ENCODE data around the gene CHKB. TPM values are rescaled to one million over a fixed set of nuclear protein-coding genes. Genes with fewer than 3 reads are reported as not detected.

CHKB gene, protein sequence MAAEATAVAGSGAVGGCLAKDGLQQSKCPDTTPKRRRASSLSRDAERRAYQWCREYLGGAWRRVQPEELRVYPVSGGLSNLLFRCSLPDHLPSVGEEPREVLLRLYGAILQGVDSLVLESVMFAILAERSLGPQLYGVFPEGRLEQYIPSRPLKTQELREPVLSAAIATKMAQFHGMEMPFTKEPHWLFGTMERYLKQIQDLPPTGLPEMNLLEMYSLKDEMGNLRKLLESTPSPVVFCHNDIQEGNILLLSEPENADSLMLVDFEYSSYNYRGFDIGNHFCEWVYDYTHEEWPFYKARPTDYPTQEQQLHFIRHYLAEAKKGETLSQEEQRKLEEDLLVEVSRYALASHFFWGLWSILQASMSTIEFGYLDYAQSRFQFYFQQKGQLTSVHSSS
- 47.4 to 64.5 TPM (median 47.9 TPM) in 3 replicates for total RNA-seq
- long read RNA-seq, transcript CHKB-201 (11 exons, 1,638 nt): major isoform, 19 of 34 reads
- long read RNA-seq, transcript CHKB-212 (9 exons, 2,069 nt): minor isoform, 5 of 34 reads
- long read RNA-seq, partial matches to known transcripts: 6 of 34 reads
- long read RNA-seq, other reads (novel, unspliced or antisense): 0 of 34 reads

DNA sequence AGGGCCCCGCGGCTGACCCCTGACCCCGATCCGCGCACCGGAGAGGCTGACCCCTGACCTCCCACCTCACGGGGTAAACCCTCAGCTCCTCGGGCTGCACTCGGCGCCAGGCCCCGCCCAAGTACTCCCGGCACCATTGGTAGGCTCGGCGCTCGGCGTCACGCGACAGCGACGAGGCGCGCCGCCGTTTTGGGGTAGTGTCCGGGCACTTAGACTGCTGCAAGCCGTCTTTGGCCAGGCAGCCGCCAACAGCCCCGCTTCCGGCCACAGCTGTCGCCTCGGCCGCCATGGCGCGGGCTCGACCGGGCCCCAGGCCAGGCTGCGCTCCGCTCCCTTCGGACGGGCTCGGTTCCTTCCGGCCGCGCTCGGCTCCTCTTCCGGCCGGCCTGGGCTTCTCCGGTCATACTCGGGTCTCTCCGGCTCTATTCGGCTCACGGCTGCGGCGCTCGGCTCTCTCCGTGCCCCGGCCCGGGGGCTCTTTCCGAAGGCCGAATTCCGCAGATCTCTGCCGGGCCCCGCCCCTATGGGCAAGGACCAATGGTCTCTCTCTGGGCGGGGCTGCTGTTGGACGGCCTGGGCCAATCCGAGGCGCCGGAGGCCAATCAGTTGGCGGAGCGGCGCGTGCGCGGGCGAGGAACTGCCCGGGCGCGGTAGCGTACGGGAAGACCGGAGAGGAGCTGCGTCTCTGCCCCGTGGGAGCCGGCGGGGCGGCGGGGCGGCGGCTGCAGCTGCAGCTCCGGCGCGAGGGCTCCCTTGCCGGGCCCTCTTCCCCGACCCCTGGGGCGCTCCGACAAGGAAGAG is at the start of gene CHKB:
Gene CHKB (minus strand): TSS at position 357 of the 801 bp plus-strand sequence. CDS start 68 bp downstream, at position 289.
- peak; percentile 100 for DNase-seq (ENCODE audit: low spot score)
- H3K27ac Mint-ChIP-seq (ENCODE audit: unreplicated experiment): peak within 1 kb of the TSS; percentile 81
- no peaks in the 10 kb centered on the region for H3K27me3 Mint-ChIP-seq (ENCODE audit: low read depth)
- TF ChIP-seq, protein P1, sequence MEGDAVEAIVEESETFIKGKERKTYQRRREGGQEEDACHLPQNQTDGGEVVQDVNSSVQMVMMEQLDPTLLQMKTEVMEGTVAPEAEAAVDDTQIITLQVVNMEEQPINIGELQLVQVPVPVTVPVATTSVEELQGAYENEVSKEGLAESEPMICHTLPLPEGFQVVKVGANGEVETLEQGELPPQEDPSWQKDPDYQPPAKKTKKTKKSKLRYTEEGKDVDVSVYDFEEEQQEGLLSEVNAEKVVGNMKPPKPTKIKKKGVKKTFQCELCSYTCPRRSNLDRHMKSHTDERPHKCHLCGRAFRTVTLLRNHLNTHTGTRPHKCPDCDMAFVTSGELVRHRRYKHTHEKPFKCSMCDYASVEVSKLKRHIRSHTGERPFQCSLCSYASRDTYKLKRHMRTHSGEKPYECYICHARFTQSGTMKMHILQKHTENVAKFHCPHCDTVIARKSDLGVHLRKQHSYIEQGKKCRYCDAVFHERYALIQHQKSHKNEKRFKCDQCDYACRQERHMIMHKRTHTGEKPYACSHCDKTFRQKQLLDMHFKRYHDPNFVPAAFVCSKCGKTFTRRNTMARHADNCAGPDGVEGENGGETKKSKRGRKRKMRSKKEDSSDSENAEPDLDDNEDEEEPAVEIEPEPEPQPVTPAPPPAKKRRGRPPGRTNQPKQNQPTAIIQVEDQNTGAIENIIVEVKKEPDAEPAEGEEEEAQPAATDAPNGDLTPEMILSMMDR (IDR thresholded peaks at IDR 0.05): no peak
- peaks cover 9% of the 10 kb centered on the region for H3K36me3 Mint-ChIP-seq (ENCODE audit: low read depth)
- no peaks in the 10 kb centered on the region for H3K9me3 Mint-ChIP-seq (ENCODE audit: low read depth)
- H3K4me1 Mint-ChIP-seq (ENCODE audit: low read depth): peaks cover 19% of the 10 kb centered on the region
- H3K4me3 Mint-ChIP-seq (ENCODE audit: unreplicated experiment): peak within 1 kb of the TSS; percentile 88

DNA sequence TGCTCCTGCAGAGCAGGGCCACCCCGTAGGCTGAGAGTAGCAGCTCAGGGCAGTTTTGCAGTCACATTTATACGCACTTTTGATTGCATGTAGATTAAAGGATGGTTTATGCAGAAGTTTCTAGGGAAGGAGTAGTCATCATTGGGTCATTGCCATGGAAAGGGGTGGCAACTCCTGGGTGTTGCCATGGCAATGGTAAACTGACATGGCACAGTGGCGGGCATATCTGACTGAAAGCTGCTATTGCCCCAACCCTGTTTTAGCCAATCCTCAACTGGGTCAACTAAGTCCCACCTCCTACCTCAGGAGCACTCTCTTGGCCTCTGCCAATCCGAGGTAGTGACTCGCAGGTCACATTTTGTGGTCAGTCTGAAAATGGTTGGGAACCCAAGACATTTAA is 47.7 kb upstream of the CHKB start:
- no peaks in the 10 kb centered on the region for H3K9me3 Mint-ChIP-seq (ENCODE audit: low read depth)
- no peak overlapping the region for H3K4me3 Mint-ChIP-seq (ENCODE audit: unreplicated experiment)
- peaks cover 13% of the 10 kb centered on the region for H3K4me1 Mint-ChIP-seq (ENCODE audit: low read depth)
- H3K36me3 Mint-ChIP-seq (ENCODE audit: low read depth): no peaks in the 10 kb centered on the region
- TF ChIP-seq, protein P1 (IDR thresholded peaks at IDR 0.05): no peak
- H3K27me3 Mint-ChIP-seq (ENCODE audit: low read depth): no peaks in the 10 kb centered on the region
- H3K27ac Mint-ChIP-seq (ENCODE audit: unreplicated experiment): no peak overlapping the region
- no peak for DNase-seq (ENCODE audit: low spot score)

DNA sequence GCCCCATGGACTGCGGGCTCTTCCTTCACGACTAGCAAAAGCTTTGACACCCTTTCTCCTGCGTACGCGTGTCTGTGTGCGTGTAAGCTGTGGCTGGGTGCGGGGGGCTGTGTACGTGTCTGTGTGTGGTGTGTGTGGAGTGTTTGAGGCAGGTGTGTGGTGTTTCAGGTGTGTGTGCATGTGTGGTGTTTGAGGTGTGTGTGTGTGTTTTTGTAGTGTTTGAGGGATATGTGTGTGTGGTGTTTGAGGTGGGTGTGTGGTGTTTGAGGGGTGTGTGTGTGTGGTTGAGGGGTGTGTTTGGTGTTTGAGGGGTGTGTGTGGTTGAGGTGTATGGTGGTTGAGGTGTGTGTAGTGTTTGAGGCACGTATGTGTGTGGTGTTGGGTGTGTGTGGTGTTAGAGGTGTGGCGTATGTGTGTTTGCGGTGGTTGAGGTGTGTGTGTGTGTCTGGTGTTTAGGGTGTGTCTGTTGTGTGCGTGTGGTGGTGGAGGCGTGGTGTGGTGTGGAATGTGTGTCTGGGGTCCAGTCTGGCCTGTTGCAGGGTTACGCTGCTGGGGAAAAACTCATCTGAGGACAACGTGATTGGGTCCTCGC is 46.0 kb upstream of the CHKB start:
- Mint-ChIP-seq H3K4me3 (ENCODE audit: unreplicated experiment) (peak overlapping the region; percentile 87), H3K27ac (ENCODE audit: unreplicated experiment) (no peak overlapping the region), H3K4me1 (ENCODE audit: low read depth) (peaks cover 13% of the 10 kb centered on the region), H3K27me3 (ENCODE audit: low read depth) (no peaks in the 10 kb centered on the region), H3K36me3 (ENCODE audit: low read depth) (no peaks in the 10 kb centered on the region), H3K9me3 (ENCODE audit: low read depth) (no peaks in the 10 kb centered on the region)
- TF ChIP-seq, protein P1 (IDR thresholded peaks at IDR 0.05): no peak
- no peak for DNase-seq (ENCODE audit: low spot score)

DNA sequence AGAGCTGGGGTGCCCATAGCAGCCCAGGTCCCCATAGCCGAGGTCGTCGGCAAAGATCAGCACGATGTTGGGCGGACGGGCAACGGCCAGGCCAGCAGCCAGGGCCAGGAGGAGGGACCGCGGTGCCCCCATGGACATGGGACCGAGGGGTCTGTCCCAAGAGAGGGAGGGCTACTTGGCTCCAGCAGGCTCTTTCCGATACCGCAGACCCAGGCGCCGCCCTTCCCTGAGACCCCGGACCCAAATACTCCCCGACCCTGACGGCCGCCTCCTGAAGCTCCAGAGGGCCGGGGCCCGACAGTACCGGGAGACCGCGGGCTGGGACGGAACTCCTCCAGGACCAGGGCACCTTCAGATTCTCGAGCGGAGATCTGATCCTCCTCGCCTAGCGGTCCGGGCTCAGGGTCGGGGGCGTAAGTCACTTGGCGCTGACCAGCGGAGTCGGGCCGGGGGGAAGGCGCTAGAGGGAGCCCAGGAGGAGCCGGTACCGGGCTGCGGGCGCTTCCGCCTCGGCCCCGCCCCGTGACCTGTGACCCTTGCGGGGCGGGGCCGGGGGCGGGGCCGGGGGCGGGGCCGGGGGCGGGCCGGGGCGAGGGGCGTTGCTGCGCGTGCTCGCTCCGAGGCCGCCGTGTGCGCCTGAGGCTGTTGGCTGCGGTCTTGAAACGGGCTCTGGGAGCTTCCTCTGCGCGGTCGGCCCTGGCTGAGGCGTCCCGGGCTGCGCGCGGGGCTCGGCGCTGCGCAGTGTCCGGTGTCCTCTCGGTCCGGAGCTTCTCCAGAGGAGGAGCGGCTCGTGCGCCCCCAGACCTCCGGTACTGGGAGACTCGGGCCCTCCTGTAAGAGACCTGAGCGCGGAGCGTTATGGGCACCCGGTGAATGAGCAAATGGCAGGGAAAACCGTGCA is 45.2 kb upstream of the CHKB start, which contains the start of gene ARSA:
Gene ARSA (minus strand): TSS at position 511 of the 901 bp plus-strand sequence. CDS start 373 bp downstream, at position 138.
- Mint-ChIP-seq H3K9me3 (ENCODE audit: low read depth) (no peaks in the 10 kb centered on the region), H3K27me3 (ENCODE audit: low read depth) (no peaks in the 10 kb centered on the region), H3K4me3 (ENCODE audit: unreplicated experiment) (peak within 1 kb of the TSS; percentile 87), H3K4me1 (ENCODE audit: low read depth) (peaks cover 13% of the 10 kb centered on the region), H3K27ac (ENCODE audit: unreplicated experiment) (no peak within 1 kb of the TSS), H3K36me3 (ENCODE audit: low read depth) (no peaks in the 10 kb centered on the region)
- DNase-seq (ENCODE audit: low spot score): no peak
- TF ChIP-seq, protein P1 (IDR thresholded peaks at IDR 0.05): peak; percentile 70

All from chondrocyte (in vitro differentiated cells).